Astrocyte (in vitro differentiated cells and primary cell): Measurements from ENCODE around the gene ZC3H12D.

Experiments
- CTCF ChIP-seq: IDR thresholded peaks from 2 replicates; pipeline ENCODE4 v1.5.1; 2011; ENCODE audit warnings: low read depth, mild to moderate bottlenecking, inconsistent platforms, low read length, moderate library complexity; ENCODE audit not compliant: insufficient read depth
- EZH2 ChIP-seq: IDR thresholded peaks from 2 replicates; pipeline ENCODE4 v1.6.1; 2012; ENCODE audit warnings: mild to moderate bottlenecking, low read length, inconsistent platforms; ENCODE audit not compliant: insufficient read depth

DNA sequence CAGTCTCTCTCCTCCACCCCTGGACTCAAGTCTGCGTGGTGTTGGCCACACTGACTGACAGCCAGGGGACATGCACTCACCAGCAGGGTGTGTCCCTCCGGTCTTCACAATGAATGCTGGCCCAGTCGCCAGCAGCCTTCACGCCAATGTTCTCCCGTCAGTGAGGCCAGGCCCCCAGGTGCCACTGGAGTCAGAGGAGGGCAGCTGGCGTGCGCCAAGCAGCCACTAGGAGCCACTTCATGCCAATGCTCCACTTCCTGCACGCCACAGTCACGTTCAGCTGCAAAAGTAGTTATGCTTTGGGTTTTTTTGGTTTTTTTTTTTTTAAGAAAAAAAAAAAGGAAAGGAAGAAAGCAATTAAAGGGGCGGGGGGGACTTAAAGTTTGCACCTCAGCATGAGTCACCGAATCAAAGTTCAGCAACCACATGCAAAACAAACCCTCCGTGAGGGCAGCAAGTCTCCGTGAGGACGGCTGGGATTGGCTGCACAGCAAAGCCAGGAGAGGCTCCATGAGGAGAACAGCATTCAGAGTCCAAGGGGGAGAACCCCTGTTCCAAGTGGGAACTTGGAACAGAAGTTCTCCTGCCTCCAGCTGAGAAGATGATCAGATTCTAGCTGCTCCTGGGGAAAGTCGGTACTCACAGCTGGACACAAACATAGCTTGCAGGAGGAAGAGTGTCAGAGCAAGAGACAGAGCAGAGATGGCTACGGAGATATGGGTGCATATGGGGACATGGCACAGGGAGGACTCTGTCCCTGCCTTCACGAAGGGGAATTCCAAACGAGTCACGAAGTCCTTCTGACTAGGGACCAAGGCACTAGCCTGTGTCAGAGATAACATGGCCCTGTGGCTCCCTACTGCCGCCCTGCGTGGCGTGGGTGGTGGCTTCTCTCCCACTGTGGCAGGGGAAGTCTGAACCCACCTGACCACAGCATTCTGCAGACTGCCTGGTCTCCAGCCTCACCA lies at the start of gene ZC3H12D:
- TF ChIP-seq CTCF (no peak), EZH2 (no peak)
